ENCODE data around the gene UFD1.
A peak's percentile ranks its signal among the peaks of the same experiment; 100 is the strongest.

The UFD1 gene

DNA sequence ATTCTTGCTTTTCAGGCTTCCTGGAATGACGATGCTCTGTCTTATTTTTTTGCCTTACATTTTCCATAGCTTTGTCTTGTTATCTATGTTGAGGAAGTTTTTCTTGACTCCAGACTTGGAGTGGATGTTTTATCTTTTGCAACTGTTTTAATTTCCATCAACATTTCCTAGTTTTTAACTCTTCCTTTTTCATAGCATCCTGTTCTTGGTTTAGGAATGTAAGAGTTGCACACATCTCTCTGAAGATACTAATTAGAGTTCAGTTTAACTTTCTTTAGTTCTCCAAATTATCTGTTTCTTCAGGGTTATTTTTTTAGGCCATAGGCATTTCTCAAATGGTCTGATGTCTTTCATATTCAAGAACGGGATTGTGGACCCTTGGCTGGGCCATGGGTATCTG lies 34.8 kb upstream of the UFD1 start:
- Histone ChIP-seq H3K4me3 (no peak overlapping the region), H3K27me3 (no peaks in the 10 kb centered on the region), H3K4me1 (no peaks in the 10 kb centered on the region), H3K36me3 (no peaks in the 10 kb centered on the region), H3K27ac (no peak overlapping the region), H3K9me3 (peaks cover 0 to 10% (median 6%) of the 10 kb centered on the region in 3 donors)
- TF ChIP-seq, protein P1, sequence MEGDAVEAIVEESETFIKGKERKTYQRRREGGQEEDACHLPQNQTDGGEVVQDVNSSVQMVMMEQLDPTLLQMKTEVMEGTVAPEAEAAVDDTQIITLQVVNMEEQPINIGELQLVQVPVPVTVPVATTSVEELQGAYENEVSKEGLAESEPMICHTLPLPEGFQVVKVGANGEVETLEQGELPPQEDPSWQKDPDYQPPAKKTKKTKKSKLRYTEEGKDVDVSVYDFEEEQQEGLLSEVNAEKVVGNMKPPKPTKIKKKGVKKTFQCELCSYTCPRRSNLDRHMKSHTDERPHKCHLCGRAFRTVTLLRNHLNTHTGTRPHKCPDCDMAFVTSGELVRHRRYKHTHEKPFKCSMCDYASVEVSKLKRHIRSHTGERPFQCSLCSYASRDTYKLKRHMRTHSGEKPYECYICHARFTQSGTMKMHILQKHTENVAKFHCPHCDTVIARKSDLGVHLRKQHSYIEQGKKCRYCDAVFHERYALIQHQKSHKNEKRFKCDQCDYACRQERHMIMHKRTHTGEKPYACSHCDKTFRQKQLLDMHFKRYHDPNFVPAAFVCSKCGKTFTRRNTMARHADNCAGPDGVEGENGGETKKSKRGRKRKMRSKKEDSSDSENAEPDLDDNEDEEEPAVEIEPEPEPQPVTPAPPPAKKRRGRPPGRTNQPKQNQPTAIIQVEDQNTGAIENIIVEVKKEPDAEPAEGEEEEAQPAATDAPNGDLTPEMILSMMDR (IDR thresholded peaks at IDR 0.05) = no peak
- intact Hi-C loops (cut with DNase I; ENCODE audit: low total_unique reads) = no loop called here
- DNase-seq = no peak

DNA sequence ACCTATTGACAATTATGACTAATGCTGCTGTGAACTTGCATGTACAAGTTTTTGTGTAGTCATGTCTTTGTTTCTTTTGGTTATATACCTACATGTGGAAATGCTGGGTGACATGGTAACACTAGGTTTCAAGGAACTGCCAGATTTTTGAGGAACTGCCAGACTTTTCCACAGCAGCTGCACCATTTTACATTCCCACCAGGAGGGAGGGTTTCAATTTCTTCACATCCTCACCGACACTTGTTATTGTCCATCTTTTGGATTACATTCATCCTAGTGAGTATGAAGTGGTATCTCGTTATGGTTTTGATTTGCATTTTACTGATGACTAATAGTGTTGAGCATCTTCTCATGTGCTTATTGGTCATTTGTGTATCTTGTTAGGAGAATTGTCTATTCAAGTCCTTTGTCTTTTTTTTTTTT lies 31.9 kb upstream of the UFD1 start:
- no peaks in the 10 kb centered on the region for H3K27me3 ChIP-seq
- H3K9me3 ChIP-seq = peaks cover 0 to 10% (median 6%) of the 10 kb centered on the region in 3 donors
- H3K36me3 ChIP-seq = no peaks in the 10 kb centered on the region
- no peak for DNase-seq
- H3K27ac ChIP-seq = no peak overlapping the region
- TF ChIP-seq, protein P1 (IDR thresholded peaks at IDR 0.05) = no peak
- no peaks in the 10 kb centered on the region for H3K4me1 ChIP-seq
- intact Hi-C loops (cut with DNase I; ENCODE audit: low total_unique reads) = no loop called here
- H3K4me3 ChIP-seq = no peak overlapping the region

DNA sequence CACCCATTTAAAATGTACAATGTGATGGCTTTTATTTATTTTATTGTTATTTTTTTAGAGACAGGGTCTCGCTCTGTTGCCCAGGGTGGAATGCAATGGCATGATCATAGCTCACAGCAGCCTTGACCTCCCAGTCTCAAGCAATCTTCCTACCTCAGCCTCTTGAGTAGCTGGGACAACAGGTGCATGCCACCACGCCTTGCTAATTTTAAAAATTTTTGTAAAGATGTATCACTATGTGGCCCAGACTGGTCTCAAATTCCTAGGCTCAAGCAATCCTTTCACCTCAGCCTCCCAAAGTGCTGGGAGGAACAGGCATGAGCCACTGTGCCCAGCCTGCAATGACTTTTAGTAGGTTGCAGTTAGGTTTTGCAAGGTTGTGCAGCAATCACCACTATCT lies 30.9 kb upstream of the UFD1 start:
- TF ChIP-seq, protein P1 (IDR thresholded peaks at IDR 0.05) = no peak
- no peak overlapping the region for H3K4me3 ChIP-seq

DNA sequence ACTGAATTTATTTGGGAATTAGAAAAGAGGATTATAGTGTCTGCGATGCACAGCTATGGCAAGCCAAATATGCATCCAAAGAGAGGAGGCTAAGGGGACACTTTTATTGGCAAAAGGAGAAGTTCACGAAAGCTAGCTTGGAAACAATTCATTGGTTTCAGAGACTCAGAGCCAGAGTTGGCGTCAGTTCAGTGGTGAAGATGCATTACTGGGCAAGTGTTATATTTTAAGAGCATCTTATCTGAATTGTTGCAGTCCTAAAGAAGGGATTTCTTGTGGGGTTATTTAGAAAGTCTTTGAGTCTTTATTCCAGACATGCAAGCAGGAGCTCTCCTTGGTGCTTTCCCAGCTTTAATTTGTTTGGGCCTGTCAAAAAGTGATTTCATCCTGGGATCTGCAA lies 30.2 kb upstream of the UFD1 start:
- Histone ChIP-seq H3K27me3 (no peaks in the 10 kb centered on the region), H3K4me3 (no peak overlapping the region), H3K9me3 (peaks cover 0 to 9% (median 6%) of the 10 kb centered on the region in 3 donors), H3K36me3 (no peaks in the 10 kb centered on the region), H3K4me1 (no peaks in the 10 kb centered on the region), H3K27ac (no peak overlapping the region)
- intact Hi-C loops (cut with DNase I; ENCODE audit: low total_unique reads) = no loop called here
- DNase-seq = no peak
- TF ChIP-seq, protein P1 (IDR thresholded peaks at IDR 0.05) = no peak

More for the DNA sequence above, 30.9 kb upstream of the UFD1 start:
- intact Hi-C loops (cut with DNase I; ENCODE audit: low total_unique reads) = no loop called here
- Histone ChIP-seq H3K27me3 (no peaks in the 10 kb centered on the region), H3K36me3 (no peaks in the 10 kb centered on the region), H3K9me3 (peaks cover 0 to 10% (median 6%) of the 10 kb centered on the region in 3 donors), H3K27ac (no peak overlapping the region), H3K4me1 (no peaks in the 10 kb centered on the region)
- peak in 1 of 2 donors; percentile 7 for DNase-seq

DNA sequence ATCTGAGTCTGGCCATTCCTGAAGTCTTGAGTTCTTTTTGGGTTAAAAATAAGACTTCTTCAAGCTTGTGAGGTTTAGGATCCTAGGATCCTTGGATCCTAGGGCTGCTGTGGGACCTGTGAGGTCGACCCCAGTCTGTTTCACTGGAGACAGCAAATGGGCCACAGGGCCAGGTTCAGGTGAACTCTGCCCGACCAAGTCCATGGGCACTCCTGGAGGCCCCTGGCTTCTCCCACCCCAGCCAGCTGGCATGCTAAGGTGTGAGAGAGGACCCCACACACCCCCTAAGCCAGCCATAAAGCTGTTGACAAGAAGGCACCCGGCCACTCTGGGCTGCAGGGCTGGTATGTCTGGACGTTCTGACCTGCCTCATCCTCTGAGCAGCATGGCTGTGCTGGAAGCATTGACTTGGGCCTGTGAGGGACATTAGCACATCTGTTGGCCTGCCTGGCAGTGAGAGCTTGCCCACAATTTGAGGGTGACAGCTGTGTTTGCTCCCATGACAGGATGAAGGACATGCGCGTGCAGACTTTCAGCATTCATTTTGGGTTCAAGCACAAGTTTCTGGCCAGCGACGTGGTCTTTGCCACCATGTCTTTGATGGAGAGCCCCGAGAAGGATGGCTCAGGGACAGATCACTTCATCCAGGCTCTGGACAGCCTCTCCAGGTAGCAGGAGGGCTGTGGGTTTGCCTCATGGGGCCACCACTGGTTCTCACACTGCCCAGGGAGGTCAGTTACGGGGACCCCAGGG lies 29.2 kb upstream of the UFD1 start:
- DNase-seq = peak in 1 of 2 donors; percentile 40
- Histone ChIP-seq H3K9me3 (no peaks in the 10 kb centered on the region), H3K4me3 (no peak overlapping the region), H3K4me1 (no peaks in the 10 kb centered on the region), H3K27me3 (no peaks in the 10 kb centered on the region), H3K27ac (no peak overlapping the region), H3K36me3 (no peaks in the 10 kb centered on the region)
- TF ChIP-seq, protein P1 (IDR thresholded peaks at IDR 0.05) = no peak
- intact Hi-C loops (cut with DNase I; ENCODE audit: low total_unique reads) = no loop called here

All from tibial artery (tissue), 4 donors.